22Rv1 (cell line): ENCODE data around the gene LBP.

Experiments used
- ZFX ChIP-seq: fragments of 450-650 bp; IDR thresholded peaks from 2 replicates; pipeline ENCODE4 v1.6.1; 2017; ENCODE audit warnings: antibody characterized with exemption, borderline replicate concordance
- TF ChIP-seq, protein P1 (sequence below): fragments of 450-650 bp; IDR thresholded peaks from 2 replicates; pipeline ENCODE4 v1.5.1; 2017; ENCODE audit warnings: mild to moderate bottlenecking

- TF ChIP-seq, protein P1, sequence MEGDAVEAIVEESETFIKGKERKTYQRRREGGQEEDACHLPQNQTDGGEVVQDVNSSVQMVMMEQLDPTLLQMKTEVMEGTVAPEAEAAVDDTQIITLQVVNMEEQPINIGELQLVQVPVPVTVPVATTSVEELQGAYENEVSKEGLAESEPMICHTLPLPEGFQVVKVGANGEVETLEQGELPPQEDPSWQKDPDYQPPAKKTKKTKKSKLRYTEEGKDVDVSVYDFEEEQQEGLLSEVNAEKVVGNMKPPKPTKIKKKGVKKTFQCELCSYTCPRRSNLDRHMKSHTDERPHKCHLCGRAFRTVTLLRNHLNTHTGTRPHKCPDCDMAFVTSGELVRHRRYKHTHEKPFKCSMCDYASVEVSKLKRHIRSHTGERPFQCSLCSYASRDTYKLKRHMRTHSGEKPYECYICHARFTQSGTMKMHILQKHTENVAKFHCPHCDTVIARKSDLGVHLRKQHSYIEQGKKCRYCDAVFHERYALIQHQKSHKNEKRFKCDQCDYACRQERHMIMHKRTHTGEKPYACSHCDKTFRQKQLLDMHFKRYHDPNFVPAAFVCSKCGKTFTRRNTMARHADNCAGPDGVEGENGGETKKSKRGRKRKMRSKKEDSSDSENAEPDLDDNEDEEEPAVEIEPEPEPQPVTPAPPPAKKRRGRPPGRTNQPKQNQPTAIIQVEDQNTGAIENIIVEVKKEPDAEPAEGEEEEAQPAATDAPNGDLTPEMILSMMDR, result no peak
- TF ChIP-seq ZFX, result no peak
Measured at GRCh38 chr20:38426006-38426897, 80.0 kb downstream of the LBP start.
